ENCODE results near the gene SPECC1. TPM values are rescaled to one million over a fixed set of nuclear protein-coding genes. Genes with fewer than 3 reads are reported as not detected.

The SPECC1 gene
- total and polyA plus RNA-seq, 10 of the 15 experiments (the other 5 are each of a cell fraction or from before 2014, with no cell fraction given) = 6.4 to 40.6 (median 23.9) TPM

- 41% methylated on average over 3 of the region's 3 CpGs for WGBS (ENCODE audit: insufficient coverage, insufficient replicate concordance, low lambda C conversion rate, missing lambda C conversion rate)
- ChIA-PET POLR2A (no interaction called here), SMC1A (ENCODE audit: uncharacterized antibody, unreplicated experiment) (interaction anchor here (1.0 kb wide), 1 partner anchor 14 kb away, joined by 3 read pairs; no protein-coding TSS in a partner anchor), RAD21 (ENCODE audit: unreplicated experiment) (no interaction called here), CTCF (no interaction called here)
- Histone ChIP-seq H3K27ac (ENCODE audit: control insufficient read depth, insufficient read depth) (no peak overlapping the region), H3K4me3 (no peak overlapping the region), H2AFZ (ENCODE audit: control insufficient read depth, low read depth, low read length) (no peak overlapping the region), H3K79me2 (ENCODE audit: control insufficient read depth, insufficient read depth, low read length) (no peaks in the 10 kb centered on the region), H3K4me1 (ENCODE audit: control insufficient read depth, insufficient read depth, low read length) (peaks cover 29% of the 10 kb centered on the region), H3K4me2 (ENCODE audit: control insufficient read depth, insufficient read depth) (no peak overlapping the region), H3K9me3 (replicated peaks; ENCODE audit: control insufficient read depth, insufficient read depth, low read length) (no peaks in the 10 kb centered on the region), H3K27me3 (replicated peaks in 1 of 2; ENCODE audit: control insufficient read depth in 2 of 2, insufficient read depth in 2 of 2, low read length in 1 of 2) (no peaks in the 10 kb centered on the region), H3K36me3 (ENCODE audit: control insufficient read depth in 2 of 2, insufficient read depth in 2 of 2, low read length in 1 of 2) (no peaks in the 10 kb centered on the region), H4K20me1 (ENCODE audit: control insufficient read depth, insufficient read depth) (no peaks in the 10 kb centered on the region), H3K9ac (ENCODE audit: control insufficient read depth, insufficient read depth, low read length) (no peak overlapping the region)
- TF ChIP-seq BCL3 (IDR thresholded peaks at IDR 0.05; ENCODE audit: borderline replicate concordance, insufficient read depth, low read depth, low read length, poor library complexity, severe bottlenecking) = no peak
- no peak for TF ChIP-seq PAX5 (IDR thresholded peaks at IDR 0.05; ENCODE audit: borderline replicate concordance, low read depth, low read length)
- TF ChIP-seq PKNOX1 (IDR thresholded peaks at IDR 0.05) = no peak
- TF ChIP-seq HCFC1 (IDR thresholded peaks at IDR 0.05; ENCODE audit: low read length) = no peak
- no peak for TF ChIP-seq FOS (IDR thresholded peaks at IDR 0.05; ENCODE audit: borderline replicate concordance, extremely low read depth, insufficient read length)
- no peak for TF ChIP-seq TCF7 (IDR thresholded peaks at IDR 0.05; ENCODE audit: borderline replicate concordance)
- TF ChIP-seq E4F1 (IDR thresholded peaks at IDR 0.05; ENCODE audit: borderline replicate concordance, partially characterized antibody) = no peak
- no peak for TF ChIP-seq EZH2 (IDR thresholded peaks at IDR 0.05; ENCODE audit: borderline replicate concordance, control insufficient read depth, low read depth, low read length)
- no TSS peak for BruUV-seq (replicated peaks)
- intact Hi-C loops (cut with micrococcal nuclease; ENCODE audit: unreplicated experiment) (no loop called here), in situ Hi-C loops (cut with MboI) (no loop called here)
- DNase-seq (ENCODE audit: low read depth, low spot score) = no peak
- FAIRE-seq = no peak
- no peak for ATAC-seq
These were observed 59.3 kb downstream of the SPECC1 start for GRCh38 chr17:20068445-20068844.
